Spleen (tissue), 7 donors: ENCODE results near the gene KY.

Experiments used
- POLR2A ChIP-seq, 3 donors: fragments of 450-650 bp; IDR thresholded peaks; one replicate each; pipeline ENCODE4 v1.5.1; 2017; ENCODE audit warnings: antibody characterized with exemption in 3 of 3, mild to moderate bottlenecking in 1 of 3
- TF ChIP-seq, protein P1 (sequence below), 11 experiments: fragments of 200-600 bp in 7 of 11; fragments of 450-650 bp in 4 of 11; sonication (generic) in 4 of 11; IDR thresholded peaks in 8 of 11; conservative IDR thresholded peaks in 3 of 11; 1 replicate in 7 of 11; 2 replicates in 4 of 11; pipeline versions ENCODE4 v1.4.0 to v1.8.0; 2016 to 2021; ENCODE audit warnings: antibody characterized with exemption in 11 of 11, inconsistent platforms in 4 of 11, mild to moderate bottlenecking in 1 of 11
- donor health status: DM: no; HTN: no; CAD: no; lungs with moderate emphysema.
- donor health status: DM: no; HTN: no; CAD: no.
- donor health status: DM: no; HTN: no; CAD: no.

DNA sequence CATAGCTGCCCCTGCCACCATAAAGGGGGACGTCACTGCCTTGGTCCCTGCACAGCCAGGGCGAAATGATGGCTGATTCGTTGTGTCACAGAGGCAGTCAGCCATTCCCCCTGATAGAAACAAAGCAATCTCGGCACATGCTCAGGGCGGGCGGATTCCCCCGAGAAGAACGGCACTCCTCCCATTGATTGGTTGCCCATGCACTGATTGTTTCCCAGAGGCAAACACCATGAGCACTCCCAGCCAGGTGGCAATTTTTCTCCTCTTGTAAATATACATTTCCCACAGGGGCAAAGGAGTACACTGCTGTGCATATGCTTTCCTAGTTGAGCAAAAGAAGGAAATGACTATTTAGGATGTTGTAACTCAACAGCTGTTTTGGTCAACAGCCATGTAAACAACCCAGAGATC, 56.5 kb downstream of the KY start:
- TF ChIP-seq, protein P1, sequence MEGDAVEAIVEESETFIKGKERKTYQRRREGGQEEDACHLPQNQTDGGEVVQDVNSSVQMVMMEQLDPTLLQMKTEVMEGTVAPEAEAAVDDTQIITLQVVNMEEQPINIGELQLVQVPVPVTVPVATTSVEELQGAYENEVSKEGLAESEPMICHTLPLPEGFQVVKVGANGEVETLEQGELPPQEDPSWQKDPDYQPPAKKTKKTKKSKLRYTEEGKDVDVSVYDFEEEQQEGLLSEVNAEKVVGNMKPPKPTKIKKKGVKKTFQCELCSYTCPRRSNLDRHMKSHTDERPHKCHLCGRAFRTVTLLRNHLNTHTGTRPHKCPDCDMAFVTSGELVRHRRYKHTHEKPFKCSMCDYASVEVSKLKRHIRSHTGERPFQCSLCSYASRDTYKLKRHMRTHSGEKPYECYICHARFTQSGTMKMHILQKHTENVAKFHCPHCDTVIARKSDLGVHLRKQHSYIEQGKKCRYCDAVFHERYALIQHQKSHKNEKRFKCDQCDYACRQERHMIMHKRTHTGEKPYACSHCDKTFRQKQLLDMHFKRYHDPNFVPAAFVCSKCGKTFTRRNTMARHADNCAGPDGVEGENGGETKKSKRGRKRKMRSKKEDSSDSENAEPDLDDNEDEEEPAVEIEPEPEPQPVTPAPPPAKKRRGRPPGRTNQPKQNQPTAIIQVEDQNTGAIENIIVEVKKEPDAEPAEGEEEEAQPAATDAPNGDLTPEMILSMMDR (IDR thresholded peaks at IDR 0.05 in 8 of 11, conservative IDR thresholded peaks at IDR 0.05 in 3 of 11): no peak
- TF ChIP-seq POLR2A (IDR thresholded peaks at IDR 0.05): no peak
